Left ventricle myocardium superior (tissue), 1 donor: ENCODE data around the gene ZBP1. TPM values are rescaled to one million over a fixed set of nuclear protein-coding genes. Genes with fewer than 3 reads are reported as not detected.

Source experiments
- ATAC-seq: fragments of 200-7000 bp; cut with Tn5 transposase; one replicate; pipeline ENCODE4 v1.9.1; 2020; ENCODE audit warnings: mild to moderate bottlenecking, moderate library complexity
- DNase-seq: peaks from one replicate; pipeline ENCODE4 v3.0.0-alpha.2; 2020
- intact Hi-C: fragments of 100-400 bp; cut with micrococcal nuclease; formaldehyde crosslinking; loops from one replicate; pipeline ENCODE4 v1.11.0; 2022
- total RNA-seq: library from RNA; stranded (reverse); fragmentation: NEBNext Ultra II Directional; extraction: Animal tissue kit (Norgen Biotek cat#: 25700); gene quantifications from one replicate; pipeline ENCODE4 v1.2.1, GENCODE V29; 2021
- donor health status: DM: no; HTN: yes; CAD: no; lungs with severe emphysema.

The ZBP1 gene
- total RNA-seq, 1 donor from 2014 or later = 0.15 TPM

- ATAC-seq (no peak), DNase-seq (no peak)
- intact Hi-C loops = no loop called here
Measured at GRCh38 chr20:57567471-57568079, 52.7 kb downstream of the ZBP1 start.

GRCh38 chr20:57566803-57567459 lies 53.3 kb downstream of the ZBP1 start:
- intact Hi-C loops = no loop called here
- DNase-seq = no peak
- ATAC-seq = no peak

- intact Hi-C loops = no loop called here
- DNase-seq = no peak
- ATAC-seq = no peak
Measured at GRCh38 chr20:57566399-57566798, 53.8 kb downstream of the ZBP1 start.

GRCh38 chr20:57564951-57565642 lies 55.1 kb downstream of the ZBP1 start:
- intact Hi-C loops = no loop called here
- DNase-seq (no peak), ATAC-seq (no peak)

GRCh38 chr20:57564180-57564802 lies 55.9 kb downstream of the ZBP1 start:
- intact Hi-C loops = no loop called here
- ATAC-seq = no peak
- no peak for DNase-seq

- DNase-seq = no peak
- no peak for ATAC-seq
- intact Hi-C loops = no loop called here
Measured at GRCh38 chr20:57563522-57563921, 56.7 kb downstream of the ZBP1 start.

GRCh38 chr20:57562541-57563465 lies 57.4 kb downstream of the ZBP1 start:
- no peak for DNase-seq
- intact Hi-C loops = no loop called here
- ATAC-seq = no peak

- no peak for ATAC-seq
- intact Hi-C loops = no loop called here
- no peak for DNase-seq
Measured at GRCh38 chr20:57561356-57562279, 58.6 kb downstream of the ZBP1 start.

GRCh38 chr20:57560554-57561355 lies 59.5 kb downstream of the ZBP1 start, which contains the start of gene PCK1:
Gene PCK1 (plus strand): TSS chr20:57561110. CDS start chr20:57561412, 302 bp downstream.
- peak; percentile 72 for ATAC-seq
- intact Hi-C loops = no loop called here
- DNase-seq = peak; percentile 72

GRCh38 chr20:57559658-57560553 lies 60.3 kb downstream of the ZBP1 start:
- ATAC-seq (no peak), DNase-seq (no peak)
- intact Hi-C loops = no loop called here

GRCh38 chr20:57559289-57559634 lies 61.0 kb downstream of the ZBP1 start:
- no peak for ATAC-seq

GRCh38 chr20:57558614-57559288 lies 61.5 kb downstream of the ZBP1 start:
- intact Hi-C loops = no loop called here
- DNase-seq (no peak), ATAC-seq (no peak)

More at GRCh38 chr20:57559289-57559634, 61.0 kb downstream of the ZBP1 start:
- intact Hi-C loops = no loop called here
- no peak for DNase-seq

- DNase-seq (no peak), ATAC-seq (no peak)
- intact Hi-C loops = no loop called here
Measured at GRCh38 chr20:57557926-57558613, 62.2 kb downstream of the ZBP1 start.

- intact Hi-C loops = no loop called here
- ATAC-seq (no peak), DNase-seq (no peak)
Measured at GRCh38 chr20:57556980-57557274, 63.3 kb downstream of the ZBP1 start.

GRCh38 chr20:57555457-57556184 lies 64.6 kb downstream of the ZBP1 start:
- ATAC-seq (no peak), DNase-seq (no peak)
- intact Hi-C loops = no loop called here
